HG02840 (cell line): ENCODE results near the gene FXYD3.
"Not testable (repeated sequence)": the region's sequence is repeated elsewhere in the genome, so short reads cannot be mapped to it uniquely, and the experiment has no call there.

Experiments used
- ATAC-seq: cut with Tn5 transposase; IDR thresholded peaks from one replicate; pipeline ENCODE4 v1.9.1; 2021; ENCODE audit warnings: mild to moderate bottlenecking, moderate library complexity, moderate number of reproducible peaks; ENCODE audit not compliant: unreplicated experiment, low FRiP score

FXYD3 gene

GRCh38 chr19:35140962-35141836 is 25.6 kb downstream of the FXYD3 start:
- no peak for ATAC-seq

GRCh38 chr19:35141837-35142605 is 26.4 kb downstream of the FXYD3 start:
- no peak for ATAC-seq

DNA sequence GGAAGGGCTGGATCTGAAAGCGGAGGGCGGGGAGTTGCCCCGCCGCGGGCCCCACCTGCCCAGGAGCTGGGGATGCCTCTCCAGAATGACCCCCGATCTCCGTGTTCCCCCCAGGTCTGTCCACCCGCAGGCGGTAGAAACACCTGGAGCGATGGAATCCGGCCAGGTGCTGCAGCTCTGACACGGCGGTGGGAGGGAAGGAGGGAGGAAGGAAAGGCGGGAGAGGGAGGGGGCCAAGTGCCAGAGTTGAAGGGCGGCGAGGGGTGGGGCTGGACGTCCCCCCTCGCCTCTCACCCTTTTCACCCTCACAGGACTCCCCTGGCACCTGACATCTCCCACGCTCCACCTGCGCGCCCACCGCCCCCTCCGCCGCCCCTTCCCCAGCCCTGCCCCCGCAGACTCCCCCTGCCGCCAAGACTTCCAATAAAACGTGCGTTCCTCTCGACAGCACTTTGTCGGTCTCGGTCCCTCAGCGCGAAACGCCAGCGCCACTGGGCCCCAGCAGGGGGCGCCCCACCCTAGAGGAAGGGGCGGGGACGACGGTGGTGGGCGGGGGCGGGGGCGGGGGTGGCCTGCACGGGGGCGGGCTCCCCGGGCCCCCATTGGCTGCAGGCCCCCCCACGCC is 27.1 kb downstream of the FXYD3 start:
- ATAC-seq = no peak

- ATAC-seq = no peak
Observed at GRCh38 chr19:35143231-35143715, 27.6 kb downstream of the FXYD3 start, which contains the start of gene FXYD7. FXYD7 (plus strand) TSS chr19:35143255; CDS start chr19:35143334, 79 bp downstream.

GRCh38 chr19:35143818-35144217 is 28.2 kb downstream of the FXYD3 start:
- no peak for ATAC-seq

GRCh38 chr19:35144259-35144599 is 28.6 kb downstream of the FXYD3 start:
- no peak for ATAC-seq

DNA sequence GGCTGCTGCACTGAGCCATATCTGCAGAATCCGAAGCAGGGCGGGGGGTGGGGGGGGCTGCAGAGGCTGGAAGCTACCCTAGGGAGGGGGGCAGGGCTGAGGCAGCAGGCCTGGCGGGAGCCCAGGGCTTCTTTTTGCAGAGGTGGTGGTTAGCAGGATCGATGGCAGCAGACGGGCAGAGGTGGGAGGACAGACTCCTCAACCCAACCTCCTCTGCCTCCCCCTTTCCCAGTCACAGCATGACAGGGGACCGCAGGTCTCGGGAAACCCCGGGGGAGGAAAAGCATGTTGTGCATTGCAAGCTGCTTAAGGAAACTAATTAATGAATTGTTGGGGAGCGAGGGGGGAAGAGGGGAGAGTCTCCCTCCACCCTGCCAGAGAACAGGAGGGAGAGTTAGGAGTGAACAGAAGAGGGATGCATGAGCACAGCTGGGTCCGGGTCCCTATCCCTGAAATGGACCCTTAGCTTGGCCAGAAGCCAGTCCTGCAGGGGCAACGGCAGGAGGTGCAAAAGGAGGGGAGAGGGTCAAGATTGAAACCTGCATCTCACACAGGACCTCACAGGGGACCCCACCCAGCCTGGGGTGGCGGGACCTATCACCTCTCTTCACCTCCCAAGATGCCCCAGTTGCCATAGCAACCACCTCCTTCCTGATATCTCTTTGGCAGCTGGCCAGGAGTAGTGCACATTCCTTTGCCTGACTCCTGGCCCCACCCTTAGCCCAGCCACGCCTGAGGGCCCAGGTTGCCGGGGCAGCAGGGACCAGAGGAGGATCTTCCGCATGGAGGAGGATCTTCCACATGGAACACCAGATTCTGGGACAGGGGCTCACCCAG is 29.2 kb downstream of the FXYD3 start:
- ATAC-seq = no peak

GRCh38 chr19:35146746-35147459 is 31.3 kb downstream of the FXYD3 start:
- no peak for ATAC-seq

- no peak for ATAC-seq
Observed at GRCh38 chr19:35149463-35149862, 33.8 kb downstream of the FXYD3 start.

DNA sequence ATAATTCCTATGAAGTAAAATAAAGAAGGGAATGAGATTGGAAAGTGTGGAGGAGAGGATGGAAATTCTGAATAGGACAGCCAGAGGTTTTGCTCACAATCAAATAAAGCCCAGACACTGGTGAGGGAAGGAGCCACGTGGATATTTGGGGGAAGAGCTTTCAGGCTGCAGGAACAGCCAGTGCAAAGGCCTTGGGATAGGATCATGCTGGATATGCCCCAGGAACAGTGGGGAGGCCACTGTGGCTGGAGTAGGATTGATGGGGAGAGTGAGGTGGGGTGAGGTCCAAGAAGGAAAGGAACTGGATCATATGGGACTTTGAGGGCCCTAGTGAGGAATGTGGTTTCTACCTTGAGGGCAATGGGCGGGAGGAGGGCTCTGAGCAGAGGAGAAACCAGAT is 34.8 kb downstream of the FXYD3 start:
- ATAC-seq = no peak

DNA sequence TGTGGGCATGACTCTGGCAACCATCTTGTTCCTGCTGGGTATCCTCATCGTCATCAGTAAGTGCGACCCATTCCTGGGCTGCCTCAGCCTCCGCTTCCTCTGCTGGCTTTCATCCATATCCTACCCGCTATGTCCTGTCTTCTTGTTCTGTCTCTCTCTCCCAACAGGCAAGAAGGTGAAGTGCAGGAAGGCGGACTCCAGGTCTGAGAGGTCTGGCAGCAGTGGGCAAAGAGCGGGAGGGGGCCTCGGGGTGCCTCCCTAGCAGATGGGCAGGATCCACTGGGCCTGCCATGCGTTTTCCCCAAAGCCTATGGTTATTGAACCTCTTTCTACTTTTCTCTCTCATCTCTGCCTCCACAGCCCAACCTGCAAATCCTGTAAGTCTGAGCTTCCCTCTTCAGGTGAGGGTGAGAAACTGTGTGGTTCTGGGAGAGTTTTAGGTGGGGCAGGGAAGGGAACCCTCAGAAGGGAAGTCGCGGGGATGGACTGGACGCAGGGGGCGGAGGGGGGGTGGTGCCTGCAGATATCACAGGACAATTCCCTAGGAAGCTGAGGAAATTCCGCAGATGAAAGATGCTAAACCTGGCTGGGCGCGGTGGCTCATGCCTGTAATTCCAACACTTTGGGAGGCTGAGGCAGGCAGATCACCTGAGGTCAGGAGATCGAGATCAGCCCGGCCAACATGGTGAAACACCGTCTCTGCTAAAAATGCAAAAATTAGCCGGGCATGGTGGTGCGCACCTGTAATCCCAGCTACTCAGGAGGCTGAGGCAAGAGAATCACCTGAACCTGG is 35.8 kb downstream of the FXYD3 start:
- no peak for ATAC-seq

DNA sequence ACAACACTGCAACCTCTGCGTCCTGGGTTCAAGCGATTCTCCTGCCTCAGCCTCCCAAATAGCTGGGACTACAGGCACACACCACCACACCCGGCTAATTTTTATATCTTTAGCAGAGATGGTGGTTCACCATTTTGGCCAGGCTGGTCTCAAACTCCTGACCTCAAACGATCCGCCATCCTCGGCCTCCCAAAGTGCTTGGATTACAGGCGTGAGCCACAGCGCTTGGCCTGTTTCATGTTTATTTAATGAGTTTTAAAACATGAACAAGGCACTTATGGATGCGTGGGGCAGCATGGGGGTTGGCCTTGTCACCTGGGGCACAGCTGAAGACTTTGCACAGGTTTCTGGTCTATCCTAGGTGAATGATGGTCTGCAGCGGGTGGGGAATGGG is 37.5 kb downstream of the FXYD3 start:
- ATAC-seq = not testable (repeated sequence)

GRCh38 chr19:35153701-35154524 is 38.3 kb downstream of the FXYD3 start:
- no peak for ATAC-seq

DNA sequence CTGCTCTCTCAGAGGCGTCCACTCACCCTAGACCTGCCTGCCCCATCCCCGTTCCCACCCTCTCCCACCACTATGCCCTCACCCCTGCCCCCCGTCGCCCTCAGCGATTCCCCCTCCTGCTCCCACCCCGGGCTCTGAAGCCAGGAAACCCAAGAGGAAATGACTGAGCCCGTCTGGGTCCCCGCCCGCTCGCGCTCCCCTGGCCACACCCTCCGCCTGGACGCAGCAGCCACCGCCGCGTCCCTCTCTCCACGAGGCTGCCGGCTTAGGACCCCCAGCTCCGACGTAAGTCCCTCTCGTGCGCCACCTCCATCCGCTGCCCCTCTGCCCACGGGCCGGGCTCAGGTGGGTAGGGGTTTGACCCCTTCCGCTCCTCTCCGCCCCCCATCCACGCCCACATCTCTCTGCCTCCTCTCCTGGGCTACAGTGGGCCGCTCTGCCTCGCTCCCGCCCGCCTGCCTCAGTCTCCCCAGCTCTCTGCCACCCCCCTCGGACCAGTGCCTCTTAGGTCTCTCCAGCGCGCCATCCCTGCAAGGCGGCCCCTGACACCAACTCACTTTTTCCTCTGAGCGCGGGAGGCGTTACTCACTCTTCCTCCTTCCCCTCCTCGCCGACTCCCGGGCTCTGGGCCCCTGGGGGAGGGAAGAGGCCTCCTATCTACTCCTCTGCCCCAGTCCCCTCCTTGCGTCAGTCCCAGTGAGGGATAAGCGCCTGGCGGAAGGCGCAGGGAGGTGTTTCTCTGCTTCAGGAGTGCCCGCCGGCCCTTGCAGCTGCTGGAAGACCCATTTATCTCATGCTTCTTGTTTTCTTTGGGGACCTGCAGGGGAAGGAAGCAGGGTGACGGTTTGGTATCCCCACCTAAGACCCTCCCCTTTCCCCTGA is 39.1 kb downstream of the FXYD3 start, which contains the start of gene FXYD5:
TSS of gene FXYD5 (plus strand) at position 211 of the 882 bp plus-strand sequence. CDS start 816 bp downstream, outside the sequence.
- no peak for ATAC-seq

- ATAC-seq = no peak
Observed at GRCh38 chr19:35155441-35155840, 39.8 kb downstream of the FXYD3 start.

- no peak for ATAC-seq
Observed at GRCh38 chr19:35155981-35156672, 40.5 kb downstream of the FXYD3 start.
